Mammary epithelial cell (primary cell): Measurements from ENCODE around the gene MAGEF1.

Source experiments
- CTCF ChIP-seq, 2 donors: IDR thresholded peaks in 1 of 2; conservative IDR thresholded peaks in 1 of 2; 2 replicates each; pipeline ENCODE4 v1.5.1; 2011 to 2012; ENCODE audit warnings: inconsistent platforms in 2 of 2, low read length in 2 of 2, mild to moderate bottlenecking in 2 of 2, control low read depth in 1 of 2, low read depth in 1 of 2; ENCODE audit not compliant: insufficient read depth in 1 of 2; ENCODE audit errors: extremely low read depth in 1 of 2
- EZH2 ChIP-seq: IDR thresholded peaks from 2 replicates; pipeline ENCODE4 v1.6.1; 2012; ENCODE audit warnings: low read length, inconsistent platforms, borderline replicate concordance

DNA sequence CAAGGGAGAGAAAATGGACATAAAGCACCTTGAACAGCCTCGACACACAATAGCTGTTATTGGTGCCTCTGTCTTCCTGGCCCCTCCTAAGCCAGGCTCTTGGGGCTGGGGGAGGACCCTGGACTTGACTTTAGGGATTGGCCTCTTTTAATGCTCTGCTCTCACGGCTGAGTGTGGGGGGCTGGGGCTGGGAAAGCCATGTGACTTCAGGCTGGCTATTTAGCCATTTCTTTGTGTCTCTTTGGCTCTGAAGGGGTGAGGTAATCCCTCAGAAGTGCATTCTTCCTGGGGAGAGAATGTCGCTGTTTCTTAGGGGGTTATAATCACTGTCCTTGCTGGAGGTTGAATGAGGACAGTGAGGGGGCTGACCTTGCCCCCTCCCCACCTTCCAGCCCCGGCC lies 26.2 kb downstream of the MAGEF1 start:
- TF ChIP-seq CTCF (conservative IDR thresholded peaks at IDR 0.05 in 1 of 2, IDR thresholded peaks at IDR 0.05 in 1 of 2; ENCODE audit: extremely low read depth in 1 of 2, insufficient read depth in 1 of 2, low read depth in 1 of 2, low read length in 2 of 2) (no peak), EZH2 (no peak)
